ENCODE results near the gene MKRN2OS.

DNA sequence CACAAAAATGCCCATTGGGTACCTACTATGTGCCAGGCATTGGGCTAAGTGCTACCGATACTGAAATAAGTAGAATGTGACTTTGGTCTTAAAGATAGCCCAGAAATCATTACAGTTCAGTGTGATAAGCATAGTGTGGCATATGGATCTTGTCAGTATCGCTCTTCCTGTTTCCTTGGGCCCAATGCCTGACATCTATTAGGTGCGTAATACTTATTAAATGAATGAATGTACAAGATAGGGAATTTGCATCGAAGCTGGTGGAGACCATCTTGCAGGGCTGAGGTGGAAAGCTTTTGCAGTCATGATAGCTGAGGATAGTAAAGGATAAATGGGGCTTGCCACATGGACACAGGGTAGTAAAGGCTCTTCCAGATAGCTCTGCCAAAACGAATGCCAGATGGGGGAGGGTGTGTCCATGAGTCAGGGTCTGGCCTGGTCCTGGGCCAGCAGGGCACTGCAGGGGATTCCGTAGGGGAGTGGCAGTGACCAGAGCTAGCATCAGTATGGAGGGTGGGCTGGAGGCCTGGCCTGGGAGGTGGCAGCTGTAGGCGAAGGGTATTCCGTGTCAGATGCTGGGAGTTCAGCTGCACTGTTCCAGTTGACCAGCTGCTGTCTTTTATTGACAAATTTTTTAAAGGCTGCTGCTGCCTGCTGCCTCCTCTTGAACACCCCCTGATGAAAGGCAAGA lies 37.6 kb downstream of the MKRN2OS start:
- no peak for TF ChIP-seq POLR2A (IDR thresholded peaks at IDR 0.05; ENCODE audit: low read length)
- no peak for TF ChIP-seq GATA1 (IDR thresholded peaks at IDR 0.05; ENCODE audit: low read depth, low read length)
